Superior temporal gyrus (tissue), 1 donor: Measurements from ENCODE around the gene SELENOW.
A peak's percentile ranks its signal among the peaks of the same experiment; 100 is the strongest.
"Not testable (repeated sequence)": the region's sequence is repeated elsewhere in the genome, so short reads cannot be mapped to it uniquely, and the experiment has no call there.

Source experiments
- DNase-seq: peaks from one replicate; pipeline ENCODE4 v3.0.0-alpha.2; 2016; ENCODE audit errors: extremely low spot score

SELENOW gene

DNA sequence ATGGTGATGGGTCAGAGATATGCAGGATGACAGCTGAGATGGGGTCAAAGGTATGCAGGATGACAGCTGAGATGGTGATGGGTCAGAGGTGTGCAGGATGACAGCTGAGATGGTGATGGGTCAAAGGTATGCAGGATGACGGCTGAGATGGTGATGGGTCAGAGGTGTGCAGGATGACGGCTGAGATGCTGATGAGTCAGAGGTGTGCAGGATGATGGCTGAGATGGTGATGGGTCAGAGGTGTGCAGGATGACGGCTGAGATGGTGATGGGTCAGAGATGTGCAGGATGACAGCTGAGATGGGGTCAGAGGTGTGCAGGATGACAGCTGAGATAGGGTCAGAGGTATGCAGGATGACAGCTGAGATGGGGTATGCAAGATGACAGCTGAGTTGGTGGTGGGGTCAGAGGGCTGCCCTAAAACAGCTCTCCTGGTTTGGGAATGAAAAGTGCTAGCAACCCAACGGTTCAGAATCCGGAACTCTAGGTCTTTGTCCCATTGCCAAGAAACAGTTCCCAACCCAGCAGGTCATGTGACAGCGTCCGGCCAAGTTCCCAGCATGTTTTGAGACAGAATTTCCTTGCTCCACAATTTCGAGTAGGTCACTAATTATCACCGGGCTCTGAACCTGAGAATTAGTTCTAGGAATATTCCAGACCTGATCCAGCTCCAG, 3.2 kb downstream of the SELENOW start:
- DNase-seq: peak; percentile 85

GRCh38 chr19:47786566-47786965, 8.1 kb downstream of the SELENOW start:
- no peak for DNase-seq

GRCh38 chr19:47787307-47787706, 8.8 kb downstream of the SELENOW start:
- not testable (repeated sequence) for DNase-seq

- not testable (repeated sequence) for DNase-seq
These were observed 11.3 kb downstream of the SELENOW start for GRCh38 chr19:47789811-47790210.

GRCh38 chr19:47790398-47790814, 11.9 kb downstream of the SELENOW start:
- DNase-seq: peak; percentile 78

DNA sequence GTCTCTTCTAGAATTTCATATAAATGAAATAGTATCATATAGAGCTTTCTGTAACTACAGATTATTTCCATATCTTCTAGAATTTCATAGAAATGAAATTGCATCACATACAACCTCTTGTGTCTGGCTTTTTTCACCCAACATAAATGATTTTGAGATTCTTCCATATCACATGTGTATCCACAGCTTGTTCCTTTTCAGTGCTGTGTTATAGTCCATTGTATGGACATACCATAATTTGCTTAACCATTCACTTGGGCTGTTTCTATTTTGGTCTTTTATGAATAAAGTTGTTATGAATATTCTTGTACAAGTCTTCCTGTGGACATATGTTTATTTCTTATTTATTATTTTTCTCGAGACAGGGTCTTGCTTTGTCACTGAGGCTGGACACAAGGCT, 14.1 kb downstream of the SELENOW start:
- no peak for DNase-seq

- DNase-seq: no peak
These were observed 16.0 kb downstream of the SELENOW start for GRCh38 chr19:47794526-47794925.

GRCh38 chr19:47796785-47797184, 18.3 kb downstream of the SELENOW start:
- no peak for DNase-seq

DNA sequence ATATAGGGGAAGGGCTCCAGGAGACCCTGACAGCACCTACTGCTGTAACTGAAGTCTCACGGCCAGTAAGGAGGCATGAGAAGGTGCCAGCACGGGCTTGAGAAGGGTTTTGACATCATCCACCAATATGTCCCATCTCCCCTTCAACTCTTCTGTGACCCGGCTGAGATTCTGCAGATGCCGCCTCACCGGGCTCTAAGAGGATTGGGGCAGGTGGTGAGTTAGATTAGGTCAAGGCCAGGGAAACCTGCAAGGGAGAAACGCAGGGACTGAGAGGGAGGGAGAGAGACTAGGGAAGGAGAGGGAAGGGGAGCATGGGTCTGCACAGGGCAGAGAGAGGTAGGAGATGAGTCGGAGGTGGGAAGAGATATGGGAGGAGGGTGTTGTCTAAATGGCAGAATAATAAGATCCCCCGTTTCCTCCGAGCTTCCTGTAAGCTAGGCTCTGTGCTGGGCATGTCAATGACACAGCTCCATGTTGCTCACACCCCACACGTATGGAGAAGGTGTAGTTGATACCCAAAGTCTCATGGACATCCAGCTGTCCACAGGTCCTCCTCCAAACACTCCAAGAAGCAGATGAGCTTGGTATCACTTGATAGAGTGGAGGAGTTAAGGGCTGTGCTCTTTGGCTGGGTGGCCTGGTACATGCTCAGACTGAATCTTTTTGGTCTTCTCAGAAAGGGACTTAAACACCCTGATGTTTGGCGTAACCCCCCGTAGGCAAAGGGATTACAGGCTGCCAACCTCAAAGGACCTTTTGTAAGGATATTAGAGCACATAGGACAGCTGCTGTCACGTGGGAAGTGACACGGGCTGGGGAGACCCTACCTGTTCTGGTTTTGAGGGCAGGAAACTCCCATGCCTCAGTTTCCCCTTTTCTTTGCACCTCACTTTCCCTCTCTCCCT, 19.7 kb downstream of the SELENOW start:
- DNase-seq: no peak

DNA sequence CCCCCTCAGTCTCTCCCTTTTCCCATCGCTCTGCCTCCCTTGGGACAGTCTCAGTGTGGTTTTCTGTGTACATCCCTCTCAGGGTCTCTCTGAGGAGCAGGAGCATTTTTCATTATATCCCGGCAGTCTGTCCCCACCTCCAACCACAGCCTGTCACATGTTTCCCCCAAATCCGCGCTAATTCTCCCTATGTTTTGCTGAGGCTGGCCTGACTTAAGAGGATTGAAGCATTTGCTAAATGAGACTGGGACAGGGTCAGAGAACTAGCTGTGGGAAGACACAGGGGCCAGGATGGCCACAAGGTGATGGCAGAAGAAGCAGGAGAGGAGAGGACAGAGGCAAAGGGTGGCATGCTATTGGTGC, 20.4 kb downstream of the SELENOW start:
- no peak for DNase-seq

- no peak for DNase-seq
These were observed 22.8 kb downstream of the SELENOW start for GRCh38 chr19:47801270-47801669.

DNA sequence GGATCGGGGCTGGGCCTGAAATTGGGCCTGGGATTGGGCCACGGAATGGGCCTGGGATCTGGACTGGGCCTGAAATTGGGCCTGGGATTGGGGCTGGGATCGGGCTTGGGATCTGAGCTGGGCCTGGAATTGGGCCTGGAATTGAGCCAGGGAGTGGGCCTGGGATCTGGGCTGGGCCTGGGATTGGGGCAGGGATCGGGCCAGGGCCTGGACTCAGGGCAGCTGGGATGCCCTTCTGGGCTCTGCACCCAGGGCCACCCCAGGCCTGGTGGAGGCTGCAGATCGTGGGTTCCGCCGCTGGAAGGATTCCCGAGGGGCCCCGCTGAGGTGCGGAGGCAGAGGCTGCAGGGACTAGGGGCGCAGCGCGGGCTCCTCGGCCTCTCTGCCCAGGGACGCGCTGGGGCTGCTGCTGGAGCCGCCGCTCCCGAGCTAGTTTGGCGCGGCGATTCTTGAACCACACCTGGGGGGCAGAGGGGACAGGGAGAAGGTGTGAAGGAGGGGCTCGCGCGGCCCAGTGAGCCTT, 24.1 kb downstream of the SELENOW start:
- DNase-seq: no peak

DNA sequence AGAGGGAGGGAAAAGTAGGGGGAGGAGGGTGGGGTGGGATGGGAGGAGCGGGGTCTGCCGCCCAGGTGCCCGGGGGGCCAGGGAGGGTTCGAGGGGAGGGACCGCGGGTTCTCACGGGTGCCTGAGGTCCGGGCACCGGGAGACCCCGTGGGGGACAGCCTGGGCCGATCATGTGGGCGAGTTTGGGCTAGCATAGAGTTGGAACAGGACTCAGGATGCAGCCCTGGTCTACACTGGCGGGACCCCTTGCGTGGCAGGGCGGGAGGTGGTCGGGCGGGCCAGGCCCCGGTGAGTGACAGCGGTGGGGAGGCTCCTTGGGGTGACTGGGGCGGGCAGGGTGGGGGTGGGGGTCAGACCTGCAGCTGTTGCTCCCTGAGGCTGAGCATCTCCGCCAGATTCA, 24.6 kb downstream of the SELENOW start:
- not testable (repeated sequence) for DNase-seq

GRCh38 chr19:47803671-47804070, 25.2 kb downstream of the SELENOW start:
- not testable (repeated sequence) for DNase-seq

GRCh38 chr19:47804451-47804850, 25.9 kb downstream of the SELENOW start, which contains the start of gene TPRX1:
TPRX1 (minus strand) TSS chr19:47804551; CDS start chr19:47804539, 12 bp downstream.
- DNase-seq: not testable (repeated sequence)

GRCh38 chr19:47805313-47805712, 26.8 kb downstream of the SELENOW start:
- DNase-seq: no peak

DNA sequence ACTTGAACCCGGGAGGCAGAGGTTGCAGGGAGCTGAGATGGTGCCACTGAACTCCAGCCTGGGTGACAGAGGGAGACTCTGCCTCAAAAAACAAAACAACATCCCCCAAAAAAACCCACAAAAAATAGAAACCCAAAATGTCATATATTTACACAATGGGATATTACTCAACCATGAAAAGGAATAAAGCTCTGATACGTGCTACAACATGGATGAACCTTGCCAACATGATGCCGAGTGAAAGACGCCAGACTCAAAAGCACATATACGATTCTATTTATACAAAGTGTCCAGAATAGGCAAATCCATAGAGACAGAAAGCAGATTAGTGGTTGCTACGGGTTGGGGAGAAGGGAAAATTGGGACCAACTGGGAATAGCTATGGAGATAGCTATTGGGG, 27.9 kb downstream of the SELENOW start:
- no peak for DNase-seq

- peak; percentile 39 for DNase-seq
These were observed 34.9 kb downstream of the SELENOW start for GRCh38 chr19:47813304-47813994.

GRCh38 chr19:47813995-47814328, 35.5 kb downstream of the SELENOW start:
- DNase-seq: no peak

- not testable (repeated sequence) for DNase-seq
These were observed 37.8 kb downstream of the SELENOW start for GRCh38 chr19:47816270-47816669.

GRCh38 chr19:47818221-47818620, 39.7 kb downstream of the SELENOW start:
- DNase-seq: not testable (repeated sequence)

DNA sequence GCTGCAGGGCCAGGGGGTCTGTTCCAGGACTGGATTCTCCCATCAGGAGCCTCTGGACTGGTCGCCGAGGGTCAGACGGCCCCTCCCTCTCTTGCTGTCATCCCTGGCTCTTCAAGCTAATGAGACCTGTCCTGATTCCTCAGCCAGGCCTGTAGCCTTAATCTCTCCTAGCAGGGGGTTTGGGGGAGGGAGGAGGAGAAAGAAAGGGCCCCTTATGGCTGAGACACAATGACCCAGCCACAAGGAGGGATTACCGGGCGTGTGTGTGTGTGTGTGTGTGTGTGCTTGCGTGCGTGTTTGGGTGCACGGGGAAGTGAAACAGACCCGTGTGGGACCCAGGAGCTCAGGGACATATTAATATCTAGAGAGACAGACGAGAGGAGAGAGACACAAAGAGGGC, 41.4 kb downstream of the SELENOW start:
- DNase-seq: no peak
